ENCODE measurements around the gene SACM1L. TPM values are rescaled to one million over a fixed set of nuclear protein-coding genes. Genes with fewer than 3 reads are reported as not detected.

SACM1L gene
- total RNA-seq, 6 experiments from 2014 or later: 43.9 to 51.3 (median 47.8) TPM

DNA sequence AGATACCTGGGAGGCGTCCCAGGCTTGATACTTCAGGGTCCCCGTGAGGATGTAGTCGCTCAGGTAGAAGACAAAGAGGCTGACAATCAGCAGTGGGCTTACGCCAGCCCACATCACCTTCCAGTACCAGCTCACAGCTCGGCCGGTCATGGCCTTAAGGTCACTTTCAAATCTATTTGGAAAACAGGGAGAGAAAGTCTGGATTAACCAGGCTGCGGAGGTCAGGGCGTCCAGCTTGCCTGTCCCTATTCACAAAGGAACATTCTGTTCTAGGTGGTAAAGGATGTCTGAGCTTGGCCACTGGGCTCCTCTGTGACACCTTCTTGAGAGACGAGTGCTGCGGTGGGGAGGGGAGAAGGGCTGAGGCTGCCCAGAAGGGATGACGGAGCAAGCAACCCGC, 70.7 kb downstream of the SACM1L start:
- DNase-seq: no peak
- TF ChIP-seq CTCF (IDR thresholded peaks at IDR 0.05): no peak
- Mint-ChIP-seq H3K9me3 (no peaks in the 10 kb centered on the region), H3K27ac (no peak overlapping the region), H3K4me3 (no peak overlapping the region), H3K4me1 (ENCODE audit: low read depth) (peaks cover 6% of the 10 kb centered on the region; the same call in 1 of the 2 replicates), H3K27me3 (ENCODE audit: insufficient read depth) (peaks cover 16% of the 10 kb centered on the region), H3K36me3 (ENCODE audit: low read depth) (no peaks in the 10 kb centered on the region)

- DNase-seq: peak; percentile 45
- no peaks in the 10 kb centered on the region for H3K36me3 Mint-ChIP-seq (ENCODE audit: low read depth)
- H3K4me3 Mint-ChIP-seq: no peak overlapping the region
- H3K27me3 Mint-ChIP-seq (ENCODE audit: insufficient read depth): peaks cover 19% of the 10 kb centered on the region
- no peak overlapping the region for H3K27ac Mint-ChIP-seq
- peaks cover 6% of the 10 kb centered on the region; the same call in 1 of the 2 replicates for H3K4me1 Mint-ChIP-seq (ENCODE audit: low read depth)
- TF ChIP-seq CTCF (IDR thresholded peaks at IDR 0.05): peak; percentile 88
- no peaks in the 10 kb centered on the region for H3K9me3 Mint-ChIP-seq
These were observed 71.9 kb downstream of the SACM1L start for GRCh38 chr3:45760878-45761711.

DNA sequence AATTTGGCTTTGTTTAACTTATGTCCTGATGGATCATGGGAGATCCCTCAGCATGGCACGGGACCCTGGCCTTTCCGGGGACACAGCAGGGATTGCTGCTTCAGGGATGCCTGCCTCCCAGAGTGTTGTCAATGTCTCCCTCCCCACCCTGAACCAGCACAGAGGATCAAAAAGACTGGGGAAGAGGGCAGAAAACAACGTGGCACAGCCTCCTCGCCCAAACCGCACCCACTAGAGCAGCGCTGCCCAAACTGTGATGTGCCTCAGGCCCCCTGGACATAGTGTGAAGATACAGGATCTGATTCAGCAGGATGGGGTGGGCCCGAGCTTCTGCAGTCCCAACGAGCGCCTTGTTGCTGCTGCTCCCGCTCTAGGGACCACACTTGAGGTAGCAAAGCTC, 72.6 kb downstream of the SACM1L start:
- Mint-ChIP-seq H3K4me1 (ENCODE audit: low read depth) (peaks cover 6% of the 10 kb centered on the region; the same call in 1 of the 2 replicates), H3K9me3 (no peaks in the 10 kb centered on the region), H3K4me3 (no peak overlapping the region), H3K36me3 (ENCODE audit: low read depth) (no peaks in the 10 kb centered on the region), H3K27me3 (ENCODE audit: insufficient read depth) (peaks cover 21% of the 10 kb centered on the region), H3K27ac (no peak overlapping the region)
- no peak for TF ChIP-seq CTCF (IDR thresholded peaks at IDR 0.05)
- no peak for DNase-seq

GRCh38 chr3:45762647-45763302, 73.6 kb downstream of the SACM1L start:
- Mint-ChIP-seq H3K36me3 (ENCODE audit: low read depth) (peaks cover 8% of the 10 kb centered on the region; the same call in 1 of the 2 replicates), H3K4me1 (ENCODE audit: low read depth) (peaks cover 6% of the 10 kb centered on the region; the same call in 1 of the 2 replicates), H3K27me3 (ENCODE audit: insufficient read depth) (peaks cover 24% of the 10 kb centered on the region), H3K4me3 (no peak overlapping the region), H3K27ac (no peak overlapping the region), H3K9me3 (no peaks in the 10 kb centered on the region; the same call in 1 of the 2 replicates)
- no peak for TF ChIP-seq CTCF (IDR thresholded peaks at IDR 0.05)
- no peak for DNase-seq

DNA sequence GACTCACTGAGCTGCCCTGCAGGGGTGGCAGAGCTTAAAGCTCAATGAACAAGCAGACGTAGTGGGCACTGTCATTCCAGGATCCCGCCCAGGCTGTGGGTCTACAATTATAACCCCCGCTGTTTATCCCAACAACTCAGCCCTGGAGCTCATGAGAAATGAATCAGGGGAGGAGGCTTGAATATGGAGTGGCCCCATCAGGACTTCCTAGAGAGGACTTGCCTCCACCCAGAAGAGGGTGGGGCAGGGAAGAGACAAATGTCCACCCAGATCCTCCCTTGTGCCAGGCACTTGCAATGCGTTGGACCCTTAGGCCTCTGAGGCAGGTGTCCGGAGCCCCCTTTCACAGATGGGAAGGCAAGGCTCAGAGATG, 74.1 kb downstream of the SACM1L start:
- Mint-ChIP-seq H3K4me1 (ENCODE audit: low read depth) (peaks cover 6% of the 10 kb centered on the region; the same call in 1 of the 2 replicates), H3K27ac (no peak overlapping the region), H3K36me3 (ENCODE audit: low read depth) (peaks cover 11% of the 10 kb centered on the region; the same call in 1 of the 2 replicates), H3K9me3 (no peaks in the 10 kb centered on the region; the same call in 1 of the 2 replicates), H3K4me3 (no peak overlapping the region), H3K27me3 (ENCODE audit: insufficient read depth) (peaks cover 27% of the 10 kb centered on the region)
- DNase-seq: no peak
- no peak for TF ChIP-seq CTCF (IDR thresholded peaks at IDR 0.05)

Measured in HFFc6 (cell line).